ENCODE measurements around the gene CTCF. TPM values are rescaled to one million over a fixed set of nuclear protein-coding genes. Genes with fewer than 3 reads are reported as not detected.

CTCF gene
- total and polyA plus RNA-seq, 4 donors = 10.1 to 35.3 (median 15.5) TPM

GRCh38 chr16:67530013-67530939 is 32.0 kb upstream of the CTCF start:
- peak in 1 of 2 donors; percentile 26 for TF ChIP-seq RXRA (IDR thresholded peaks at IDR 0.05)
- peak; percentile 68 for TF ChIP-seq SP1 (IDR thresholded peaks at IDR 0.05)
- TF ChIP-seq MAX (IDR thresholded peaks at IDR 0.05) = no peak
- peak; percentile 60 to 74 for TF ChIP-seq HNF4A (conservative IDR thresholded peaks at IDR 0.05)
- TF ChIP-seq CTCF (IDR thresholded peaks at IDR 0.05; ENCODE audit: low read depth, low read length, missing input control) = no peak
- peak; percentile 9 for TF ChIP-seq HNF4G (IDR thresholded peaks at IDR 0.05)
- TF ChIP-seq GABPA (IDR thresholded peaks at IDR 0.05 in 1 of 2, conservative IDR thresholded peaks at IDR 0.05 in 1 of 2) = peak in 1 of 2 donors; percentile 71
- peaks cover 8 to 41% (median 33%) of the 10 kb centered on the region in 4 donors for H3K4me1 ChIP-seq (ENCODE audit: control insufficient read depth in 4 of 4, insufficient read depth in 4 of 4, low read length in 3 of 4)
- DNase-seq (ENCODE audit: low spot score) = peak; percentile 56
- peak overlapping the region; percentile 69 to 83 (median 71) for H3K4me3 ChIP-seq (ENCODE audit: low read depth in 1 of 3, low read length in 3 of 3)
- H3K9me3 ChIP-seq (ENCODE audit: control insufficient read depth in 4 of 4, low read length in 3 of 4) = no peaks in the 10 kb centered on the region
- H3K36me3 ChIP-seq (ENCODE audit: control insufficient read depth in 4 of 4, insufficient read depth in 3 of 4, low read depth in 1 of 4, low read length in 3 of 4) = no peaks in the 10 kb centered on the region
- H3K9ac ChIP-seq (ENCODE audit: low read depth in 1 of 2, low read length in 2 of 2) = peak overlapping the region; percentile 61 to 64
- peak overlapping the region; percentile 66 to 87 for H3K27ac ChIP-seq (ENCODE audit: low read depth in 1 of 2, low read length in 2 of 2)
- 4% methylated on average over 48 of the region's 48 CpGs for WGBS
- no peaks in the 10 kb centered on the region for H3K27me3 ChIP-seq (ENCODE audit: control insufficient read depth in 4 of 4, insufficient read depth in 4 of 4, low read length in 3 of 4)

GRCh38 chr16:67531247-67531646 is 31.1 kb upstream of the CTCF start:
- TF ChIP-seq ATF3 (IDR thresholded peaks at IDR 0.05) = no peak
- no peak for TF ChIP-seq HNF4A (conservative IDR thresholded peaks at IDR 0.05)
- no peak for TF ChIP-seq RAD21 (IDR thresholded peaks at IDR 0.05)
- no peak for TF ChIP-seq REST (IDR thresholded peaks at IDR 0.05)
- no peak for TF ChIP-seq SP1 (IDR thresholded peaks at IDR 0.05)
- TF ChIP-seq GABPA (IDR thresholded peaks at IDR 0.05 in 1 of 2, conservative IDR thresholded peaks at IDR 0.05 in 1 of 2) = no peak
- no peak for TF ChIP-seq HNF4G (IDR thresholded peaks at IDR 0.05)
- TF ChIP-seq RXRA (IDR thresholded peaks at IDR 0.05) = no peak
- no peak for TF ChIP-seq CTCF (IDR thresholded peaks at IDR 0.05; ENCODE audit: low read depth, low read length, missing input control)
- TF ChIP-seq FOXA2 (IDR thresholded peaks at IDR 0.05) = no peak
- no peak for TF ChIP-seq MAX (IDR thresholded peaks at IDR 0.05)
- no peak for TF ChIP-seq ZBTB33 (IDR thresholded peaks at IDR 0.05)
- TF ChIP-seq FOXA1 (IDR thresholded peaks at IDR 0.05) = no peak
- no peak for TF ChIP-seq JUND (IDR thresholded peaks at IDR 0.05)
- no peak for TF ChIP-seq YY1 (IDR thresholded peaks at IDR 0.05)
- no peak for TF ChIP-seq EGR1 (IDR thresholded peaks at IDR 0.05; ENCODE audit: low read depth in 2 of 2)
- TF ChIP-seq TAF1 (conservative IDR thresholded peaks at IDR 0.05) = no peak
- DNase-seq (ENCODE audit: low spot score) = no peak
- 90% methylated on average over 4 of the region's 4 CpGs for WGBS
- Histone ChIP-seq H3K9ac (ENCODE audit: low read depth in 1 of 2, low read length in 2 of 2) (no peak overlapping the region), H3K9me3 (ENCODE audit: control insufficient read depth in 4 of 4, low read length in 3 of 4) (no peaks in the 10 kb centered on the region), H3K4me1 (ENCODE audit: control insufficient read depth in 4 of 4, insufficient read depth in 4 of 4, low read length in 3 of 4) (peaks cover 8 to 41% (median 33%) of the 10 kb centered on the region in 4 donors), H3K4me3 (ENCODE audit: low read depth in 1 of 3, low read length in 3 of 3) (no peak overlapping the region), H3K27ac (ENCODE audit: low read depth in 1 of 2, low read length in 2 of 2) (peak overlapping the region; percentile 66 to 87), H3K27me3 (ENCODE audit: control insufficient read depth in 4 of 4, insufficient read depth in 4 of 4, low read length in 3 of 4) (no peaks in the 10 kb centered on the region), H3K36me3 (ENCODE audit: control insufficient read depth in 4 of 4, insufficient read depth in 3 of 4, low read depth in 1 of 4, low read length in 3 of 4) (no peaks in the 10 kb centered on the region)
